Cardiac septum (tissue), 1 donor: ENCODE results near the gene PRKD1. TPM values are rescaled to one million over a fixed set of nuclear protein-coding genes. Genes with fewer than 3 reads are reported as not detected.
"Not testable (repeated sequence)": the region's sequence is repeated elsewhere in the genome, so short reads cannot be mapped to it uniquely, and the experiment has no call there.

Source experiments
- DNase-seq: peaks from one replicate; pipeline ENCODE4 v3.0.0-alpha.2; 2020; ENCODE audit warnings: low spot score
- intact Hi-C: fragments of 100-400 bp; cut with DNase I; formaldehyde crosslinking; loops from one replicate; pipeline ENCODE4 v1.14.0; 2022
- total RNA-seq: library from RNA; stranded (reverse); fragmentation: NEBNext Ultra II Directional; extraction: Animal tissue kit (Norgen Biotek cat#: 25700); gene quantifications from one replicate; pipeline ENCODE4 v1.2.1, GENCODE V29; 2021
- donor health status: DM: no; HTN: no; CAD: no.

PRKD1 gene
- total RNA-seq, 1 donor from 2014 or later = 4.3 TPM

DNA sequence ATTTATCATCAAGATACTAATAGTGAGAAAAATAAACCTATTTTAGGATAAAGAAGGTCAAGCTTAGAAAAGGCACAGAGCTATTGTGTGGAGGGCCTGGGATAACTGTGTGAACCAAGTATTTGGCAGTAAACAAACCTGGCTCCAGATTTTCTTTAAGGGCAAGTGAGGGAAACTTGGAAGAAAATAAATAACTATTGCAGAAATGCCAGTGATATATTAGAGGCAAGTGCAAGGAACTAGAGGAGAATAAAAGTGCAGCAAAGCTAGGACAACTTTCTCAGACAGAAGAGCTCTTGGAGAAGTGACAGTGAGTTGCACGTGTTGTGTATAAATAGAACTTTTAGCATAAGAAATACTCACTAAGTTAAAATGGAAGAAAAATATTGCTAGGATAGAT lies 83.7 kb downstream of the PRKD1 start:
- DNase-seq = no peak
- intact Hi-C loops = no loop called here

GRCh38 chr14:29842228-29842627 lies 85.4 kb downstream of the PRKD1 start:
- intact Hi-C loops = no loop called here
- no peak for DNase-seq

- DNase-seq, intact Hi-C loops: not testable (repeated sequence)
Measured at GRCh38 chr14:29840369-29840892, 87.2 kb downstream of the PRKD1 start.

GRCh38 chr14:29839691-29840090 lies 88.0 kb downstream of the PRKD1 start:
- intact Hi-C loops, DNase-seq: not testable (repeated sequence)

DNA sequence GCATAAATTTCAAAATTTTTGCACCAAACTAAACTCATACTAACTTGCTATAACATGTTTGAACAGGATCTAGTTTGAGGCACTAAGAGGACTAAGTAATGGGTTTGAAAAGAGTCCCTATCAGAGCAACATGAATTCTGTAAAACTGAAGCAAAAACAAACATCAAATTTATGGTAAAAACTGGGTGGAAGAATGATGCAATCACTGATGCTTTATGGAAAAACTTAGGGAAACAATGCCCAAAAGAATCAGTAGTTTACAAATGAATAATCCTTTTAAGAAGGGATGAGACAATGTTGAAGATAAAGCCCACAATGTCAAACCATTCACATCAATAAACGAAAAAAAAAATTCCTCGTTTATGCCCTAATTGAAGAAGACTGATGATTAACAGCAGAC lies 88.9 kb downstream of the PRKD1 start:
- no peak for DNase-seq
- intact Hi-C loops = no loop called here

DNA sequence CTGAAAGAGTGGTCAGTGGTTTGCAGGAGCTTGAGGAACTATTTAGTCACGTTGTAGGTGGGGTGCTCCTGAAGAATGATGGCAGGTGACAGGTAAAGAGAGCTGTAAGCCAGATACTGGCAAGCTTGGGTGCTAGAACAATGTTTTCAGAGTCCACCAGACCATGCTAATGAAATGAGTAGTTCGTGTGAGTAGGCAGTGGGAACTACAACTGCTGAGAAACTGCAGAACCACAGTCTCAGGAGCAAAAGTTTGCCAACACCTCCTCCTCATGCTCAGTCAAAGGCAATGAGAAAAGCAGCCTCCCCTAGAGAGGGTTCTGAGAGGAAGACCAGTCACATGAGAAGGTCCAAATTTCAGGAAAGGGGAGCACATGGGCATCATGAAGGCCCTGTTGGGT lies 91.3 kb downstream of the PRKD1 start:
- intact Hi-C loops = no loop called here
- DNase-seq = no peak

DNA sequence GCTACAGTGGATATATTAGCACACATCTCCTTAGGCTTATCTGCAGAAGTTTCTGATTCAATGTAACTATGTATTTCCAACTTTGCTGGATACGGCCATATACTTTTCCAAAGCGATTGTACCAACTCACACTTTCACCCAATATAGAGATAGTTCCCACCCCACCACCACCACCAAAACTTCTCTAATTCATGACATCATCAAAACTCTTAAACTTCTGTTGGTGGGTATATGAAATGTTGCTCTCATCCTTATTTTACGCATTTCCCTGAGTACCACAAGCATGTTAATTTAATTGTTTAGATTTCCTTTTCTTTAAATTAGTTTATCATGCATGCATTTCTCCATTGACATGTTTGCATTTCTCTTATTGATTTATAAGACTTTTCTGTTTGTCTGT lies 95.6 kb downstream of the PRKD1 start:
- intact Hi-C loops = no loop called here
- DNase-seq = no peak

- DNase-seq = no peak
- intact Hi-C loops = no loop called here
Measured at GRCh38 chr14:29829851-29830250, 97.8 kb downstream of the PRKD1 start.

DNA sequence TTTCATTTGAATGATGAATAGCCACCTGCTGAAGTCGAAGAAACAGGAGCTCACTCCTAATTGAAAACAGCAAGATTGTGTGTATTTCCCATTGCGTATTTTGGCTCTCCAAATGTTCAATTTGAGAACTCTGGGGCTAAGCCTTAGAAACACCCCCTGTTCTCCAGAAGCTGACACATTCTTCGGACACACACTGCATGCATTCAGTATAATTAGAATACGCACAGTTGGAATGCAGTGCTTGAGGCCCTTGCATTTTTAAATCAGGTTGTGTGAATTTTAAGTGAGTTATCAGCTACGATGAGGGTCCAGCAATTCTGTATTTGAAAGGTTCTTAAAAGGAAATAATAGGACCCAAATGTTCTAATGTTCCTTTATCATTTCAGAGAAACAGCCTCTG lies 103.8 kb downstream of the PRKD1 start:
- intact Hi-C loops = no loop called here
- DNase-seq = no peak

GRCh38 chr14:29822430-29822709 lies 105.3 kb downstream of the PRKD1 start:
- intact Hi-C loops = no loop called here

DNA sequence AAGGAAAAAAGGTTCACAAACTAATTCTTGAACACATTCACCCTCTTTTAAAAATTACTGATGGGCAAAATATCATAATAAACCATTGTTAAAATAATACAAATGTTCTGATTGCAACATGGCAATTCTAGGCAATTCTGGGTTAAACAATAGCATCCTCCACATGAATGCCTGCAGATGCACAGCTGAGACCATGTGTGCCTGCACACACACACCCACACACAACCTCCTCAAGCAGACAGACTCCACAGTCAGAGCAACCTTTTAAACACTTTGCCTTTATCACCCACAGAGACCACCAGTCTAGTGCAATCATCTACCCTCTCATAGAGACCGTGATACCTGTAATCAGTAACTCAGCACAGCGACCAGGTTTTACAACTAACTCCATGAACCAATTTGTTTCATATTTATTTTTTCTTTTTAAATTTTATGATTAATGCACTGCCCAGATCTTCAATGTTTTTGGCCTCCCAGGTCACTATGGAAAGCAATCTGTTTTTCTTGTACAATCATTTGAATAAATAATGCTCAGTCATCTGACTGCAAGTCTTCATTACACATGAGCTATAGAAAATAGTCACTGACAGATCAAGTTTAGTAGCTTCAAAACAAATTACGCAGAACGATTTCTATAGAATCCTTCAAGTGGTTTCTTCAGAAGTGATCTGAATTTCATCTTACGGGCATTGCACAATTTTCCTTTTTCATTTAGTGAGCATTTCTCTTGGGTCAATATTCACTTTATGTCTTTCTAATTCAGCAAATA lies 105.8 kb downstream of the PRKD1 start:
- intact Hi-C loops = no loop called here
- no peak for DNase-seq

More at GRCh38 chr14:29822430-29822709, 105.3 kb downstream of the PRKD1 start:
- no peak for DNase-seq

- intact Hi-C loops = no loop called here
Measured at GRCh38 chr14:29821242-29821641, 106.4 kb downstream of the PRKD1 start.

DNA sequence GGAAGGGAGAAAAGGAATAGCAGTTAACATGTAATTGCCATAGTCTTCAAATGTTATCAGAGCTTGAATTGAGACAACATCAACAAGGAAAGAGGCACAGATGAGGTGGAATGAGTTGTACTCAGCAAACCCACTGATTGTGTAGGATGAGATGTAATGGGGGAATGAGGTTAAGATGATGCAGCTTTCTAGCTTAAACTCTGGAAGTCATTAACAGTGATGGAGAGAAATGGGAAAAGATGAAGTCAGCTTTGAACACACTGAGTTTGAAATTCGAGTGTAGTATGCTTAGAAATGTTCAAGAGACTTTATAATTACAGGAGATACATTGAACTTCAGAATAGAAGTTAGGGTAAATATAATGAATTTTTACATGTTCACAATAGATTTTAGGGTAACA lies 106.9 kb downstream of the PRKD1 start:
- intact Hi-C loops = no loop called here
- DNase-seq = no peak

More at GRCh38 chr14:29821242-29821641, 106.4 kb downstream of the PRKD1 start:
- no peak for DNase-seq

- DNase-seq = no peak
- intact Hi-C loops = loop anchor here (10.0 kb wide), 1 partner anchor 107 kb away; the partner anchor contains the start of gene PRKD1
Measured at GRCh38 chr14:29817767-29818405, 109.8 kb downstream of the PRKD1 start.

GRCh38 chr14:29815016-29815674 lies 112.5 kb downstream of the PRKD1 start:
- no peak for DNase-seq
- intact Hi-C loops = loop anchor here (10.0 kb wide), 1 partner anchor 110 kb away; the partner anchor contains the start of gene PRKD1

DNA sequence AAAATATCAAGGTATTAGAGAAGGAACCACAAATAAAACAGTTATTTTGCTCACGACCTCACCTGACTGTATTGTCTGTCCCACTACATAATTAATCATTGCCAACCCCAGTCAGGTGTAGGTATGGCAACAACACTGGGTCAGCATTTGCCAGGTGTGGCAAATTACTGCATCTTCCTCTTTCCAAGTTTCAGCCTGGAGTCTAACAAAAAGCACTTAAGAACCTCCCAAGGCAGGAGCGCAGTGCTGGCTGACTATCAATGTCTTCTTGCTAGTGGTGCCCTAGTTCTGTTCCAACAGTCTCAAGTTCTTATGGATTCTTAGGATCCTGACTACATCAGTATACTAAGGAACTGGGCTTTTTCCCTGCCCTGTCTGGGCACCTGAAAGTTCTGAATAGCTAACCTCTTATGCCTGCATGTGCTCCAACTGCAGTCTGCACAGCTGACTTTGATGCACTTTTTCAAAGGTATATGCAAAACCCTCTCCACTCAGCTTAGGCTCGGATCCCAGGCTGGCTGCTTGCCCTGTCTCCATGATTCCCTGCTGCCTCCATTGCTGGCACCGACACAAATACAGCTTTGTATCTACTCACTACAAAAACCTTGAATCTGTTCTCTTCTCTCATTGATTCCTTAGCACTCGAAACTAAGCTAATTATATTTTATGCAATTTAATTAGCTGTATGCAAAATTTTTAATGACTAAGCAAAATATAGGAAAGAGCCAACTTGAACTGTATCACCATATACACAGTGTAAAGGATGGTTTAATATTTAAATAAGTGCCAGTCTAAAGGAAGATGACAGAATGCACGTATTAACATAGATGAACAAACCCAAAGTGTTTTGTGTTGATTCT lies 113.3 kb downstream of the PRKD1 start:
- intact Hi-C loops = loop anchor here (10.0 kb wide), 1 partner anchor 110 kb away; the partner anchor contains the start of gene PRKD1
- DNase-seq = no peak

- DNase-seq = no peak
- intact Hi-C loops = loop anchor here (10.0 kb wide), 1 partner anchor 114 kb away; the partner anchor contains the start of gene PRKD1
Measured at GRCh38 chr14:29810682-29811081, 117.0 kb downstream of the PRKD1 start.

- DNase-seq = no peak
- intact Hi-C loops = loop anchor here (10.0 kb wide), 1 partner anchor 115 kb away; the partner anchor contains the start of gene PRKD1
Measured at GRCh38 chr14:29810064-29810463, 117.6 kb downstream of the PRKD1 start.

- intact Hi-C loops = no loop called here
- no peak for DNase-seq
Measured at GRCh38 chr14:29806124-29806517, 121.5 kb downstream of the PRKD1 start.
